TTC549 (cell line): ENCODE measurements around the gene WRAP73.

Experiments
- FAIRE-seq: peaks from 2 replicates; lab custom pipeline; 2012; peaks lifted over from hg19 to GRCh38; lab: Jason Lieb, UNC

Gene WRAP73

DNA sequence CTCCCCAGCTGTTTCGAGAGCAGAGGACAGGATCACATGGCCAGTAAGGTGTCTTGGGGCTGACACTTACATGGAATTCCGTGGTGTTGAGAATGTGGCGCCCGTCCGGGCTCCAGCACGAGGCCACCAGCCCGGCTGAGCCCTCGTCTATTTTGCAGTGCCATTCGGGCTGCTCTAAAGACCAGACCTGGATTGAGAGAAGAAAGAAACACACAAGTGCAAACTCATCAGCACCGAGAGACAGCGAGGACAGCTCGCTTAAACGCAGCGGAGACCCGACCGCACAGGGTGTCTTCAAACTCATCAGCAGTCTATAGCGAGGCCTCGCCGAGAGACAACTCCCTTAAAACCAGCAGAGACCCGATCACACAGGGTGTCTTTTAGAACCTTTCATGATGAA is 3.3 kb downstream of the WRAP73 start:
- FAIRE-seq, result no peak

DNA sequence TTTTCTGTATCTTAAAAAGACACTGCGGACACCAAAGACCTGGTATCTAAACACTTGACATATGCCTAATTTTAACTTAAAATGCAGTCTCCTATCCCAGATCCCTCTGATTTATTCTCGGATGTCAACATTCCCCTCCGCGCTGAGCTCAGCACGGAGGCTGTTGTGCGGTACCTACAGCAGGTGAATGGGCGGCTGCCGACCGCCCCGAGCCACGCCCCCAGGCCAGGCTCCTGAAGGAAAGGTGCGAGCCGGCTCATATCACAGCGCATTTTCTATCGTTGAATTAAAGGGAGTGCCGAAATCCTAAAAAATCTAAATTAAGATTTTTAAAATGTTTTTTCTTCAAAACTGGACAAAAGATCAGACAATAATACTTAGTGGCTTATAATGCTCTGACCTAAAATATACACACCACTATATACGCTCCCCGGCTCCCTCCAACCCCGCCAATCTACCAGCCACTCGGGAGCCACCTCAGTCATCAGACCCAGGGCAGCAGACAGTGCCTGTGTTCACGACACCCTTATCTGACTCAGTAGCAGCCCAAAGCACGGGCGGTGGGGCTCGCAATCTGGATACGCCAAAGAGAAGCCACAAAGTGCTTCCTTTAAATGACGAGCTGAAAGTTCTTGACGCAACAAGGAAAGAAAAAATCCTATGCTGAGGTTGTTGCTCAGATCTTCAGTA is 4.1 kb downstream of the WRAP73 start:
- no peak for FAIRE-seq

DNA sequence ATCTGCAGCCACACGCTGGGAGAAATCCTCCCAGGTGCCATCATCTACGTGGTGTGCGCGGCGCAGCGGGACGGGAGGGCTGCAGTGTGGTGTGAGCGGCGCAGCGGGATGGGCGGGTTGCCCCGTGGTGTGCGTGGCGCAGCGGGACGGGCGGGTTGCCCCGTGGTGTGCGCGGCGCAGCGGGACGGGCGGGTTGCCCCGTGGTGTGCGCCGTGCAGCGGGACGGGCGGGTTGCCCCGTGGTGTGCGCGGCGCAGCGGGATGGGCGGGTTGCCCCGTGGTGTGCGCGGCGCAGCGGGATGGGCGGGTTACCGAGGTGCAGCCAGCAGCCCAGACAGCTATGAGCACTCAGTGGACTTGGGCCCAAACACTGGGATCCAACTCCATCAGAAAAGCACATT is 4.7 kb downstream of the WRAP73 start:
- FAIRE-seq, result no peak

DNA sequence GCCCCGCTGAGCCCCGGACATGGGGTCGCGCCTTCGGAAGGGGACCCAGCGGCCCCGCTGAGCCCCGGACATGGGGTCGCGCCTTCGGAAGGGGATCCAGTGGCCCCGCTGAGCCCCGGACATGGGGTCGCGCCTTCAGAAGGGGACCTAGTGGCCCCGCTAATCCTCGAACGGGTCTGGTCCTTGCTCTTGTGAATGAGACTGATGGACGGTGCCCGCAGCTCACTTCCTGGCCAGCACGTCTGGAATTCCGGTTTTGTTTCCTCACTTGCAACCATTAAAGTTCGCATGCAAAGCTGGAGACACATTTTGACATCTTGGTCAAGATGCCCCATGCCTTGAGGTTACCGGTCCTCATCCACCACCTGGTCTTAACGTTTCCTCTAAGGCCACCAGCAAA is 5.6 kb downstream of the WRAP73 start:
- no peak for FAIRE-seq

DNA sequence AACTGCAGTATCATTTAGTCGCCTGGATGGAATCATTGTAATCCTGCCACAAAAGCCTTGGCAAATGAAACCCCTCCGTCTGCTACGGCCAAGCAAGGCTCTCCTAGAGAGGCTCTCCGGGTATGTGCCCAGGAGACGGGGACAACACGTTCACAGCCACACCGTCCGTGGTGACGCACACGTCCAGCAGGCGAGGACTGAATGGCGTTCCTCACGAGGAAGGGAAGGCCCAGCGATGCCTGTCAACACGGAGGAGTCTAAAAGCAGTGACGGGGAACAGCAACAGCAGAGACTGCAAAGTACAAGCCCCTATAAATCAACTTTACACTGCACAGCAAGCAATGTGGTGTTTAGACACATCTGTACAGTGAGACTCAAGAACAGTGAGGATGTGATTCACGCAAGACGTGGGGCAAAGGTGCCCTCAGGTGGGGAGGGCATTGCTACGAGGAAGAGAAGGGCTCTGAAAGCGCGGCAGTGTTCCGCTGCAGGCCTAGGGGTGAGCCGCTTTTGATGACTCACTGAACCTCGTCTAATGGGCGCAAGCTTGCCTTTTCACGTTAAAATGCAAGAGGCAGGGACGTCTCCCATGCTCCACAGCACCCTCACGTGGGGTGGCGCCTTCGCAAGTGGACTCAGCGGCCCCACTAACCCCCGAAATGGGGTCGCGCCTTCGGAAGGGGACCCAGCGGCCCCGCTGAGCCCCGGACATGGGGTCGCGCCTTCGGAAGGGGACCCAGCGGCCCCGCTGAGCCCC is 6.8 kb downstream of the WRAP73 start:
- no peak for FAIRE-seq

DNA sequence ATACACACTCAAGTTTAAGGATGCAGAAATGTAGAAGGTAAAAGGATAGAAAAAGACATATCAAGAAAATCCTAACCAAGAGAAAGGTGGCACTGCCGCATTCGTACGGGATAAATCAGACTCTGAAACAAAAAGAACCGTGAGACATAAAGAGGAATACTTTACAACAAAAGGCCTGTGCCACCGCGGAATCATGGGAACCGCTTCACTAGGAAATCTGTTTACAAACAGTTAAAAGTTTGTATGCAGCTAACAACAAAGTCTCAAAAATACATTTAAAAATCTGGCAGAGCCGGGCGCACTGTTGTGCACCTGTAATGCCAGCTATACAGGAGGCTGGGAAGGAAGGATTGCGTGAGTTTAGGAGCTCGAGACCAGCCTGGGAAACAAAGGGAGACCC is 8.1 kb downstream of the WRAP73 start:
- no peak for FAIRE-seq

DNA sequence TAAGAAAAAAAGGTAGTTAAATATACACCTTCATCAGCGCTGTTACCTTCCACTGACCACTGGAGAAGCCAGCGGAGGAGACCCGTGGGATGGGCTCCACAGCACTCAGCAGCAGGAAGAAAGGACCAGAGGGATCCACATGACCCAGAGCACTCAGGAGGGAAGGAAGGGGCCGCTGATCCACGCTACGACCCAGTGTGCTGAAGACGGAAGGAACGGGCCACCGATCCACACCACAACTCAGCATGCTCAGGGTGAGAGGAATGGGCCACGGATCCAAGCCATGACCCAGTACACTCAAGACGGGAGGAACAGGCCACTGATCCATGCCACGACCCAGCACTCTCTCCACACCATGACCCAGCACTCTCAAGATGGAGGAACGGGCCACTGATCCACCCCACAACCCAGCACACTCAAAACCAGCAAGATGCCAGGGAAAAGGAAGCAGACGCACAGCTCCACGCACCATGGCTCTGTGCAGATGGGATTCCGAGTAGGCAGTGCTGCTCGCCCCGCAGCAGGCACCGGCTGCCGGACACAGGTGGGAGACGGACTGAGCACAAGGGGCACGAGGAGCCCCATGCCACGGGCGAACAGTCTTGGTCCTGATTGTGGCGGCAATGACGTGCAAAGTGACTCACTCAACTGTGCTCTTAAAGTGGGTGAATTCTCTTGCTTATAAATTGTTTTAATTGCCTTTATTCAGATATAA is 8.7 kb downstream of the WRAP73 start:
- FAIRE-seq, result no peak

DNA sequence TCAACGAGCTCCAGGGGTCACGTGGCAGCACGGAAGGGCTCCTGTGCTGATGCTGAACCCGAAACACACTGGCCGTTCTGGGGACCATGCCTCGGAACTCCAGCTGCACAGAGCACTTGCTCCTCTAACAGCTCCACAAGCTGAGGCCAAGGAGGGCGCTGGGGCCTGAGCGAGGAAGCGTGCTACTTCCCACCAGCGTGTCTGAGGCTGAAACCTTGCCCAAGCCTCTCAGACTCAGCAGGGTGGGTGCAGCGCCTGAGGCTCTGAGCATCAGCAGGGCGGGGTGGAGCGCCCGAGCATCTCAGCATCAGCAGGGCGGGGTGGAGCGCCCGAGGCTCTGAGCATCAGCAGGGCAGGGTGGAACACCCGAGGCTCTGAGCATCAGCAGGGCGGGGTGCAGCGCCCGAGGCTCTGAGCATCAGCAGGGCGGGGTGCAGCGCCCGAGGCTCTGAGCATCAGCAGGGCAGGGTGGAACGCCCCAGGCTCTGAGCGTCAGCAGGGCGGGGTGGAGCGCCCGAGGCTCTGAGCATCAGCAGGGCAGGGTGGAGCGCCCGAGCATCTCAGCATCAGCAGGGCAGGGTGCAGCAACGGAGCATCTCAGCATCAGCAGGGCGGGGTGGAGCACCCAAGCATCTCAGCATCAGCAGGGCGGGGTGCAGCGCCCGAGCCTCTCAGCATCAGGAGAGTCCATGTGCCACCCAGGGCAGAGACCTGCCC is 9.6 kb downstream of the WRAP73 start:
- FAIRE-seq, result no peak

DNA sequence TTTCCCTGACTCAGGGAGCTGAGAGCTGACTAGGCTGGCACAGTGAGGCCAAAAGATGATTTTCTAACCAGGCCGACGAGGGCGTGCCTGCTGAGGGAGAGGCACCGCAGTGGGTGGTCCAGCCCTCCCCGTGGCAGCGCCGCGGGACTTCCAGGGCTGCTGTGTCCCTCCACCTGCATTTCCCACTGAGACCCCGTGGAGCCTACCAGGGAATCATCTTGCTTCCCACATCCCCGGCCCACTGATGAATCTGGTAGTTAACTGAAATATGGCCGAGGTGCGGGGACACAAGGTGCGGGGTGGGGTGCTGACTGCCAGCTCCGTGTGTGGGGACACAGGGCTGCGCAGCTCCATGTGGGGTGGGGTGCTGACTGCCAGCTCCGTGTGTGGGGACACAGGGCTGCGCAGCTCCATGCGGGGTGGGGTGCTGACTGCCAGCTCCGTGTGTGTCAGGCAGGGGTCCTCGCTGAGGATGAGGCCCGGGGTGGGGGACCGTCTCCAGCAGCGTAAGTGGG is 10.4 kb downstream of the WRAP73 start:
- no peak for FAIRE-seq

DNA sequence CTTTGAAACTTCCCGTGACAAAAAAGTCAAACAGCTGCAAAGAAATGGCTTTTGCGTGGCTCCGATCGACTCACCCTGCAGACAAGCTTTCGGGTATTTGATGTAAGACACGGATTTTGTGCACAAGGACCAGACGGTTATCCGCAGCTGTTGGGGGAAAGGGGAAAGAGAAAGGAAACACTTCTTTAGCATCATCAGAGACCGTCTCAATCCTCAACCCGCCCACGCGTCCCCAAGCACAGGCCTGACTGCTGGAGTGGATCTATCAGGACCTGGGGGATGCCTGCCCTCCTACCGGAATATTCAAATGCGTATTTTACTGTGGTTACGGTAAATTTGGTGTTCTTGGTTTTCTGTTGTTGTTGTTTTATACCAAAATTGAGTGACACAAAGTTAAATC is 11.2 kb downstream of the WRAP73 start:
- no peak for FAIRE-seq

DNA sequence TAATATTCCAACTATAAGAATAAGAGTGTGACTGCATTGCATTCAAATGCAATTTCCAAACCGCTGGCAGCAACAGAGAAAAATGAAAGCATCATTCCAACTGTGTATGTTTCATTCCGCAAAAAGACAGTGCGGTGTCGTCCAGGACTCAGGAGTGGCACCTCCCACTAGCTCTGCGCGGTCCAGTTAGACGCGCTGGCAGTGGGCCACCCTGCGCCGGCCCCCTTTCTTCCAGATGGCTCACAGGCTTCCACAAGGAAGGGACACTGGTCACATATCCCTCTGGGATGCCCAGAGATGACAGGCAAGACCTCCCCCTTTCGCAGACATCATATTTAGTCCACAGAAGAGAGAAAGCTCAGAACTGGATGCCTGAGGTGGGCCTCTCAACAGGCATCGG is 11.9 kb downstream of the WRAP73 start:
- no peak for FAIRE-seq

DNA sequence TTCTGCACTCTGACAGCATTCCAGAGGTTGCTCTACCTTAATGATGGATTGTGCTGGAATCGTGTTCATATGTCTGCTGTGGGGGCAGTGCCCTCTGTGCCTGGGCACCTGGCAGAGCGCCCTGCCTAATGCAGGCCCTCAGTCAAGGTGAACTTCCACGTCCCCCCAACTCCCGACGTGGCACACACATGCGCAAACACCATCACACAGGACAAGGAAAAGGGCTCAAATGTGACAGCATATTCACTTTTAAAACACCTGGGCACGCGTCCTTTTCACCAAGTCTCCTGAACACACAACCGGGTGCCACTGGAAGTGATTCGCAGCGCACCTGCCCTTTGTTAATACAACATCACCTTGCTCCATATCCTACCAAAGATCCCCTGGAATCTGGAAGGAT is 13.4 kb downstream of the WRAP73 start:
- no peak for FAIRE-seq

DNA sequence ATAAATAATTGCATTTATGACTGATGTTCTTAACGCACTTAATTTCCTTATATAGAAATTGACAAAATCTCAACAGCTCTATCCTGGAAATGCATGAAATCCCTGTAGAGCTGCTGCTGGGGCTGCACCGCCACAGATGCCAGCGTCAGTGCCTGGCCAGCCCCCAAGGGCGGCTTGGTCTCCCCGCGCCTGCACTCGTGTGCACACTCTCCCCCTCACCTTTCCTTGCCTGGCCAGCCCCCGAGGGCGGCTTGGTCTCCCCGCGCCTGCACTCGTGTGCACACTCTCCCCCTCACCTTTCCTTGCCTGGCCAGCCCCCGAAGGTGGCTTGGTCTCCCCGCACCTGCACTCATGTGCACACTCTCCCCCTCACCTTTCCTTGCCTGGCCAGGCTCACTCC is 13.8 kb downstream of the WRAP73 start:
- FAIRE-seq, result no peak

DNA sequence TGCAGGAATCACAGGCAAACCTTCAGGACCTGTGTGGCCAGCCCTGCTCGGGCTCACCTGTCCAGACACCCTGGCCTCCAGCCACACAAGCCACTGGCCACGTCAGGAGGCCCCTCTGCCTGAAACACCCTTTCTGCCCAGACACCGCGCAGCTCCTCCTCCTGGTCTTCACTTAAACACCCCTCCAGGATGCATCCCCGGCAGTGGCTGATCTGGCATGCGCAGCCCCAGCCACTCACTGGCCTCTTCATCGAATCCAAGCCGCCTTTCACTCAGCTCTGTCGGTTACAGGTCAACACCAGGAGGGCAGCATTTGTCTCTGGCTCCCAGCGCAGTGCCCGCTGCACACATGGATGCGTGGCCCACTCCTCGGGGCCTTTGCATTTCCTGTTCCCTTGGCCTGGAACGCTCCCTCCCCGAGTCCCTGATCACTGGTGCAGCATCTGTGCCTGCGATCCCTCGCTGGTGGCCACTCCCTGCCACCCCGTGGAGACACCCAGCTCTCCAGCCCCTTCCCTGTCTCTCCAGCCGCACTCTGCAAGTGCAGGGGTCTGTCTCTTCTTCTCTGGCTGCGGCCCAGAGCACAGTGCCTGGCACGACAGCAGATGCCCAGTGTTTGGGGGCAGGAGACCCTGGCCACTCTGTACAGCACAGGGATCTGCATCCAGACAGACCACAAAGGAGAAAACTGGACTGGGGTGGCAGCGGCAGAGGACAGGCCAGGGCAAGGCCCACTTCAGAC is 15.7 kb downstream of the WRAP73 start:
- no peak for FAIRE-seq

DNA sequence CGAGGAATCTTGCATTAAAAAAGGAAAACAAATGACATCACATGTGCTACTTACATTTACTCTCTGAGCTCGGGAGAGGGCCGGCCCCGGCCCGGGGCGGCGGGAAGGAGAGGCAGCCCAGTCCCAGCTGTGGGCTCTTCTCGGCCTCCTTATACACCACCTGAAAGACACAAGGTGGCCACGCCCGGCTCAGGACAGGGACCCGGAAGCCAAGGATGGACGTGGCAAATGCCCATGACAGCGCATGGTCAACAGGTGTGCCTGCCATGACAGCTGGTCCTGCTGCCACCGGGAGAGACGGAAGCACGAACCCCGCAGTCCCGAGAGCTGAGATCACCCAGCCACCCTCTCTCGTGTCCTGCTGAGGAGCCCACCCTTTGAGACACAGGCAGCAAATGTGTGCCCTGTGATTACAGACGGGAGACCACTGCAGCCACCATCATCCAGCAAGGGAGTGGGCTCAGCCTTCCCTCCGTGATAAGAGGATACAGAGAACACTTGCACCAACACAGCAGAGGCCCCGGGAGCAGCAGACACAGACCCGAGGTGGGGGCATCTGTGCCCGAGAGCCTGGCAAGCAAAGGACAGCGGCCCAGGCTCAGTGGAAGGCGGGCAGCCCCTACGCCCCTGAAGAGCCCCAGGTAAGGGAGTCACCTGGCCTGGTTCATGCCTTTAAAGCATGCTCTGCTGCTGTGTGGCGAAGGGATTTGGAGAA is 16.4 kb downstream of the WRAP73 start:
- FAIRE-seq, result no peak

DNA sequence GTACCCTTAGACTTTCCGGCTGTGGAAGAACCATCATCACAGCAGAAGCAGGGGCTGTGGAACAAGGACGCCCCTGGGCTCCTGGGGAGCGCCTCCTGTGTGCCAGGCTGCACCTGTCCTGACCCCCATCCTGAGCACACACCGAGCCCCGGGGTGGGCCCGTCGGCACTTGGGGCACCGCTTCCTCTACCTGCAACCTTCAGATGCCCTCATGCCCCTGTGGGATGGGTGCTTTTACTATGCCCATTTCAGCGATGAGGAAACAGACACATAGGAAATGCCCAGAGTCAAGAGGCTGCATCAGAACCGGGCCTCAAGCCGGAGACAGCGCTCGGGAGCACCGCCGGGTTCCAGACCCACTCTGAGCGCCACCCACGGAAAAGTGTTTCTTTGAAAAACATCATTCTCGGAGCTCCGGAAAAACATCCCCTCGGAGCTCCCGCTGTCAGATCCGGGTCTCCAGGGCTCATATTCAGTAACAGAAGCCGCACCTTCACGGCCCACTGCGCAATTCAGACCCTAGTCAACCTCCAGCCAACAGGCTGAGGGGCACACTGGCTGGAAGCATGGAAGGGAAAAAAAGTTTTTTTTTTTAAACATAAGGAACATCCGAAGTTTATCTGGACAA is 17.1 kb downstream of the WRAP73 start:
- no peak for FAIRE-seq

DNA sequence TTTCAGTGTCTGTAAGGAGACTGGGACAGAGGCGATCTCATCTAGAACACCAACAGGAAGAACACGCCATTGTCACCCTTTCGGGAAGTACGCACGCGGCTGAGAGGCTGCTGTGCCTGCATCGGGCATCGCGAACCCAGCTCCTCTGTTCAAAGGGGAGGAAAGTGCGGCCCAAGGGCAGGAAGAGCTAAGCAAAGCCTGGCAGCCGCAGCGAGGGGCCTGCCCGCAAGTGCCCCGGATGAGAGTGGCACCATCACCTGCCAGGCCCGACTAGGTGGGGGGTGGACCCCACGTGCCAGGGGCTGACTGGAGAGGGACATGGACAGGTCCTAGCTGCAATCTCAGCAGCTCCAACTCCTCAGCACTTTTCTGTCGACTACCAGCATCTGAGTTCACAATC is 17.6 kb downstream of the WRAP73 start:
- no peak for FAIRE-seq

DNA sequence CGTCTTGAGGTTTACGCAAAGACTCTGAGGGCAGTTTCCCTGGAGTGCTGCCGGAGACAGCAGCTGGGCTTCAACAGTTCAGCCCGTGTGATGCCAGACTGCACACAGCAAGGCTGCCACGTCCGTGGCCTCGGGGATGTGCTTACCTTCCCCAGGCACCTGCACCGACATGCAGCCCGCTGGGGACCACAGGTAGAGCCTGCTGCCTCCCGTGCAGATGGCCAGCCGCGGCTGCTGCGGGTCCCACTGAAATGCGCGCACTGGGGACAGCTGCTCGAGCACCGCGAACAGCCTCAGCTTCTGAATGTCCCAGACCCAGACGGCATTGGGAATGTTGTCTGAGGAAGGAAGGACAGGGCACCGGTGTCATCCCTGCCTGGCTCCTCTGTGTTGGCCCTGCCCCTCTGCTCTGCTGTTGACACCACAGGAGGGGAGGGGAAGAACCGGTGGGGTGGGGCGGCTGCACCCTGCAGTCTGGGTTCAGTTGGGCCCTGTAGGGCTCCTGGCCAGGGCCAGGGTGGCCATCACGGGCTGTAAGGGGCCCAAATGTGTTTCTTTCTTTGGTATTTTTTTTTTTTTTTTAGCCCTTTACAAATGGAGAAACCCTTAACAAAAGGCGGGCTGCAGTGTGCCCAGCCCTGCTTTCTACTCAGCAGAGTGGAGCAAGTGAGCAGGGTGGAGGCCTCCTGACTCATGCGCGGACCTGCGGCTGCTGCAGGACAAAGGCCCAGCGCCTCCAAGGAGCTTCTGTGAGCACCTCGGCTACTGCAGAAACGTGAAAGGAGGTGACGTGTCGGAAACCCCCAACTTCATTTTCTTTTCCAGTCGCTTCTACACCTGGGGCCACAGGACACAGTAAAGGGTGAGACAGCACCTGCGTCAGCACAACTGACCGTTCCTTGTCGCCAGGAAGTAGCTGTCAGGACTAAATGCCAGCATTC is 18.3 kb downstream of the WRAP73 start:
- FAIRE-seq, result no peak

DNA sequence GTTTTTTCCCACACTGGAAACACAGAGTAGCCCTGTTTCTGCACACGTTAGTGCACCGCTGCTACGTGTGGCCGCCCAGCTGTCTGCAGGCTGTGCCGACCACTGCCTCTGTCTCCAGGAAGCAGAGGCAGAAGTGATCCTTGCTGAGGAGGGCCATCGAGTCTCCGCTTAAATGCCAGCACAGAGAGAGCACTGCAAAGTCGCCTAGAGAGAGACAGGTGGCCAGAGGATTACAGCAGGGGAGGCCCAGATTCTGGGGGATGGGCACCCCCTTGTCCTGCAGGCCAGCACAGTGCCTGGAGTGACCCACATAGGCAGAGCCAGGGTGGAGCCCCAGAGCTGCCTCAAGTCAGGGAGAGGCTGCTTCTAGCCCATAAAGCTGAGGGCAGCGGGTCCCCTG is 19.0 kb downstream of the WRAP73 start:
- FAIRE-seq, result no peak
